Retinal pigment epithelial cell (primary cell): ENCODE measurements around the gene GNAZ.

Experiments
- DNase-seq: peaks from one replicate; pipeline ENCODE4 v3.0.0-alpha.2; 2010; ENCODE audit warnings: low read depth
- H3K4me3 ChIP-seq: 2 replicates; pipeline ENCODE4 v1.5.1; 2011; ENCODE audit warnings: mild to moderate bottlenecking, low read length, control low read depth, moderate library complexity
- CTCF ChIP-seq: conservative IDR thresholded peaks from 2 replicates; pipeline ENCODE4 v1.5.1; 2011; ENCODE audit warnings: low read depth, low read length, control low read depth, inconsistent platforms

GNAZ gene

GRCh38 chr22:23106344-23106743 is 36.0 kb downstream of the GNAZ start:
- no peak overlapping the region for H3K4me3 ChIP-seq
- TF ChIP-seq CTCF, result no peak
- no peak for DNase-seq

- H3K4me3 ChIP-seq, result no peak overlapping the region
- DNase-seq, result no peak
- no peak for TF ChIP-seq CTCF
These were observed 36.6 kb downstream of the GNAZ start for GRCh38 chr22:23106906-23107367.

GRCh38 chr22:23107487-23108248 is 37.3 kb downstream of the GNAZ start:
- H3K4me3 ChIP-seq, result no peak overlapping the region
- no peak for TF ChIP-seq CTCF
- no peak for DNase-seq

DNA sequence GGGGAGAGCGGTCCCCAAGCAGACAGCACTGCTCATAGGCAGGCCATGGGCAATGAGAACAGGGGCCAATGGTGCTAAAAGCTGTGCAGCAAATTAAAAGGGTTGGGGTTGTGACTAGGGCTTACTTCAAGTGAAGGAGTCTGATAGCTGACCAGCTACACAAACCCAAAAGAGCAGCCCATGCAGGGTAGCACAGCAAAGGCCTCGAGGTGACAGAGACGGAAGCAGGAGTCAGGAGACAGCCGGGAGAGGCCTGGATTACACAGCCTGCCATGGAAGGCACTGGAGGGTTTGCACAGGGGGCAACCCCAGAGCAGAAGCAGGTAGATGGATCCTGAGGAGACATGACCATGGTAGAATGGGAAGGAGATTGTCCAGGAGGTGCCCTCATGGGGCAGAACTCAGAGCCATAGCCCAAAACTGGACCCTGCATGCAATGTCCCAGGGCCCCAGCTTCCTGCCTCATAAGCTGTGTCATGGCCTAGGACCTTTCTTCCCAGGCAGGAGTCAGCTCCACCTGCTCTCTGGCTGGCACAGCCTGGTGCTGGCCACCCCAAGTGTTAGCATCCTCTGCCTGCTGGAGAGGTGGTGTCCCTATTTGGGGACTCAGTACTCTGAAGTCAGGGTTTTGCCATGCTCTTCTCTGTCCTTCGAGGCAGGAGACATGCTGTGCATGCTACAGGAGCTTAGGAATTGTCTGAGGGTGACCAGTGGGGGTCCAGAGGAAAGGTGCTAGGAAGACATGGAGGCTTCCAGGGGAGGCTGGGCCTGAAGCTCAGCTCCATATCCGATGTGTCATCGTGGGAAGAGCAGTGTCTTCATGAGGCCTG is 38.1 kb downstream of the GNAZ start:
- no peak overlapping the region for H3K4me3 ChIP-seq
- DNase-seq, result no peak
- TF ChIP-seq CTCF, result no peak

DNA sequence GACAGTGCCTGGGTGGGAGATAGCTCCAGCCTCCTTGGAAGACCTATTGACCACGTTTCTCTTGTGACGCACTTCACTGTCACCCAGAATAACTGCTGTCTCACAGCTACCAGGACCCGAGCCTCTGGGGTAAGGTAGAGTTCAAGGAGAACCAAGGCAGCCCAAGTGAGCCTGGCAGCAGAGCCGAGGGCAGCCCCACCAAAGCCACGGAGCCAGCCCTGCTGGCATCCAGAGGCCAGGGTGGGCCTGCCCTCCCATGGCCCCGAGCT is 38.7 kb downstream of the GNAZ start:
- DNase-seq, result no peak
- TF ChIP-seq CTCF, result no peak

GRCh38 chr22:23109441-23109978 is 39.2 kb downstream of the GNAZ start:
- DNase-seq, result no peak
- TF ChIP-seq CTCF, result no peak
- H3K4me3 ChIP-seq, result no peak overlapping the region

More for the DNA sequence above, 38.7 kb downstream of the GNAZ start:
- H3K4me3 ChIP-seq, result no peak overlapping the region
